Activated CD4-positive, alpha-beta T cell treated with anti-CD3 and anti-CD28 coated beads for 36 hours (primary cell): Measurements from ENCODE around the gene NUDCD3. TPM values are rescaled to one million over a fixed set of nuclear protein-coding genes. Genes with fewer than 3 reads are reported as not detected.
A peak's percentile ranks its signal among the peaks of the same experiment; 100 is the strongest.

Experiments
- ATAC-seq: fragments of 200-7000 bp; cut with Tn5 transposase; one replicate; pipeline ENCODE4 v1.10.0; 2021; ENCODE audit warnings: mild to moderate bottlenecking, moderate library complexity
- CTCF ChIA-PET: fragments of 350-600 bp; sonication (Branson Sonifier 250); formaldehyde crosslinking; loops from one replicate; lab custom pipeline; 2021; ENCODE audit warnings: antibody characterized with exemption; lab: Charles Lee
- POLR2A ChIA-PET: fragments of 350-600 bp; sonication (Branson Sonifier 250); formaldehyde crosslinking; loops from one replicate; lab custom pipeline; 2021; ENCODE audit warnings: antibody characterized with exemption, inconsistent platforms; lab: Charles Lee
- DNase-seq: peaks from one replicate; pipeline ENCODE4 v3.0.0-alpha.2; 2020
- H3K27ac Mint-ChIP-seq: one replicate; pipeline ENCODE4 v1.8.0; 2021; ENCODE audit warnings: mixed read lengths
- H3K27me3 Mint-ChIP-seq: one replicate; pipeline ENCODE4 v1.8.0; 2021; ENCODE audit warnings: mixed read lengths
- H3K36me3 Mint-ChIP-seq: one replicate; pipeline ENCODE4 v1.8.0; 2021; ENCODE audit warnings: low read depth, mixed read lengths
- H3K4me1 Mint-ChIP-seq: one replicate; pipeline ENCODE4 v1.8.0; 2021; ENCODE audit warnings: mixed read lengths
- H3K4me3 Mint-ChIP-seq: one replicate; pipeline ENCODE4 v1.8.0; 2021; ENCODE audit warnings: mild to moderate bottlenecking, moderate library complexity, mixed read lengths
- H3K9me3 Mint-ChIP-seq: one replicate; pipeline ENCODE4 v1.8.0; 2021; ENCODE audit warnings: low read depth, mixed read lengths
- intact Hi-C, 2 experiments: fragments of 100-400 bp; cut with DNase I in 1 of 2; cut with micrococcal nuclease in 1 of 2; formaldehyde crosslinking; loops; one replicate each; pipeline versions ENCODE4 v1.14.2 to v1.15.1; 2022 to 2024; cut with DNase I, micrococcal nuclease
- total RNA-seq, 2 experiments: library from RNA; stranded (reverse); gene quantifications; one replicate each; pipeline ENCODE4 v1.2.3, GENCODE V29; 2021

NUDCD3 gene
- total RNA-seq, 2 experiments from 2014 or later: 70.3 to 77.6 TPM

- POLR2A ChIA-PET: interaction anchor here (0.7 to 1.2 kb wide), 2 partner anchors 13 to 310 kb away, joined by 4 read pairs; no protein-coding TSS in a partner anchor
- CTCF ChIA-PET: no interaction called here
- DNase-seq (no peak), ATAC-seq (no peak)
- no peak overlapping the region for H3K4me3 Mint-ChIP-seq
- H3K27ac Mint-ChIP-seq: no peak overlapping the region
- intact Hi-C loops: no loop called here
- H3K36me3 Mint-ChIP-seq: peaks cover 57% of the 10 kb centered on the region
- H3K9me3 Mint-ChIP-seq: no peaks in the 10 kb centered on the region
- H3K27me3 Mint-ChIP-seq: no peaks in the 10 kb centered on the region
- peaks cover 40% of the 10 kb centered on the region for H3K4me1 Mint-ChIP-seq
These were observed 42.5 kb downstream of the NUDCD3 start for GRCh38 chr7:44447874-44448425.

GRCh38 chr7:44445986-44446671 lies 44.3 kb downstream of the NUDCD3 start:
- no peak overlapping the region for H3K27ac Mint-ChIP-seq
- intact Hi-C loops: no loop called here
- peaks cover 50% of the 10 kb centered on the region for H3K36me3 Mint-ChIP-seq
- POLR2A ChIA-PET: no interaction called here
- DNase-seq: no peak
- H3K27me3 Mint-ChIP-seq: no peaks in the 10 kb centered on the region
- no peak for ATAC-seq
- CTCF ChIA-PET: no interaction called here
- no peaks in the 10 kb centered on the region for H3K9me3 Mint-ChIP-seq
- H3K4me3 Mint-ChIP-seq: no peak overlapping the region
- H3K4me1 Mint-ChIP-seq: peaks cover 41% of the 10 kb centered on the region

GRCh38 chr7:44441079-44441478 lies 49.4 kb downstream of the NUDCD3 start:
- no peaks in the 10 kb centered on the region for H3K9me3 Mint-ChIP-seq
- no peaks in the 10 kb centered on the region for H3K27me3 Mint-ChIP-seq
- intact Hi-C loops: loop anchor here in 1 of 2 experiments (5.0 kb wide), 1 partner anchor 36 kb away; no protein-coding TSS in a partner anchor
- ChIA-PET POLR2A (no interaction called here), CTCF (interaction anchor here (0.7 kb wide), 1 partner anchor 121 kb away, joined by 3 read pairs; no protein-coding TSS in a partner anchor)
- H3K4me1 Mint-ChIP-seq: peaks cover 50% of the 10 kb centered on the region
- H3K27ac Mint-ChIP-seq: no peak overlapping the region
- peaks cover 24% of the 10 kb centered on the region for H3K36me3 Mint-ChIP-seq
- DNase-seq (no peak), ATAC-seq (no peak)
- H3K4me3 Mint-ChIP-seq: no peak overlapping the region

- no peak overlapping the region for H3K27ac Mint-ChIP-seq
- CTCF ChIA-PET: interaction anchor here (0.8 kb wide), 1 partner anchor 11 kb away, joined by 3 read pairs; no protein-coding TSS in a partner anchor
These were observed 49.8 kb downstream of the NUDCD3 start for GRCh38 chr7:44440577-44441078.

GRCh38 chr7:44439926-44440325 lies 50.5 kb downstream of the NUDCD3 start:
- intact Hi-C loops: loop anchor here in 1 of 2 experiments (5.0 kb wide), 1 partner anchor 37 kb away; no protein-coding TSS in a partner anchor
- Mint-ChIP-seq H3K9me3 (no peaks in the 10 kb centered on the region), H3K27ac (no peak overlapping the region), H3K27me3 (no peaks in the 10 kb centered on the region), H3K36me3 (peaks cover 13% of the 10 kb centered on the region), H3K4me3 (no peak overlapping the region), H3K4me1 (peaks cover 54% of the 10 kb centered on the region)
- no peak for DNase-seq
- ChIA-PET POLR2A (no interaction called here), CTCF (interaction anchor here (0.8 kb wide), 1 partner anchor 11 kb away, joined by 3 read pairs; no protein-coding TSS in a partner anchor)
- no peak for ATAC-seq

More at GRCh38 chr7:44440577-44441078, 49.8 kb downstream of the NUDCD3 start:
- intact Hi-C loops: loop anchor here in 1 of 2 experiments (5.0 kb wide), 1 partner anchor 37 kb away; no protein-coding TSS in a partner anchor
- Mint-ChIP-seq H3K36me3 (peaks cover 20% of the 10 kb centered on the region), H3K27me3 (no peaks in the 10 kb centered on the region), H3K4me3 (no peak overlapping the region), H3K9me3 (no peaks in the 10 kb centered on the region), H3K4me1 (peaks cover 53% of the 10 kb centered on the region)
- POLR2A ChIA-PET: interaction anchor here (0.5 kb wide), 1 partner anchor 21 kb away, joined by 3 read pairs; no protein-coding TSS in a partner anchor
- DNase-seq (no peak), ATAC-seq (peak; percentile 49)

GRCh38 chr7:44438816-44439215 lies 51.6 kb downstream of the NUDCD3 start:
- Mint-ChIP-seq H3K27me3 (no peaks in the 10 kb centered on the region), H3K36me3 (peaks cover 7% of the 10 kb centered on the region), H3K4me3 (no peak overlapping the region), H3K4me1 (peaks cover 60% of the 10 kb centered on the region), H3K27ac (peak overlapping the region; percentile 0), H3K9me3 (no peaks in the 10 kb centered on the region)
- intact Hi-C loops: no loop called here
- ATAC-seq: peak; percentile 37
- ChIA-PET POLR2A (no interaction called here), CTCF (no interaction called here)
- DNase-seq: no peak

- Mint-ChIP-seq H3K27ac (no peak overlapping the region), H3K4me3 (no peak overlapping the region), H3K9me3 (no peaks in the 10 kb centered on the region), H3K36me3 (peaks cover 9% of the 10 kb centered on the region), H3K27me3 (no peaks in the 10 kb centered on the region), H3K4me1 (peaks cover 56% of the 10 kb centered on the region)
- no peak for ATAC-seq
- no peak for DNase-seq
- ChIA-PET POLR2A (no interaction called here), CTCF (interaction anchor here (1.3 kb wide), 1 partner anchor 41 kb away, joined by 3 read pairs; no protein-coding TSS in a partner anchor)
- intact Hi-C loops: no loop called here
These were observed 56.3 kb downstream of the NUDCD3 start for GRCh38 chr7:44434201-44434600.

- Mint-ChIP-seq H3K9me3 (no peaks in the 10 kb centered on the region), H3K4me1 (peaks cover 51% of the 10 kb centered on the region), H3K27me3 (no peaks in the 10 kb centered on the region), H3K36me3 (peaks cover 9% of the 10 kb centered on the region), H3K27ac (no peak overlapping the region), H3K4me3 (no peak overlapping the region)
- ATAC-seq (no peak), DNase-seq (no peak)
- CTCF ChIA-PET: interaction anchor here (1.3 kb wide), 1 partner anchor 42 kb away, joined by 3 read pairs; no protein-coding TSS in a partner anchor
- intact Hi-C loops: no loop called here
- POLR2A ChIA-PET: no interaction called here
These were observed 57.0 kb downstream of the NUDCD3 start for GRCh38 chr7:44433255-44434022.

GRCh38 chr7:44432381-44432977 lies 58.0 kb downstream of the NUDCD3 start:
- POLR2A ChIA-PET: no interaction called here
- no peak overlapping the region for H3K27ac Mint-ChIP-seq
- CTCF ChIA-PET: interaction anchor here (1.2 kb wide), 1 partner anchor 102 kb away, joined by 3 read pairs; no protein-coding TSS in a partner anchor
- no peaks in the 10 kb centered on the region for H3K27me3 Mint-ChIP-seq
- intact Hi-C loops: no loop called here
- H3K36me3 Mint-ChIP-seq: peaks cover 16% of the 10 kb centered on the region
- no peak for DNase-seq
- peaks cover 57% of the 10 kb centered on the region for H3K4me1 Mint-ChIP-seq
- no peak for ATAC-seq
- no peaks in the 10 kb centered on the region for H3K9me3 Mint-ChIP-seq
- no peak overlapping the region for H3K4me3 Mint-ChIP-seq

GRCh38 chr7:44431091-44431608 lies 59.3 kb downstream of the NUDCD3 start:
- intact Hi-C loops: loop anchor here in 1 of 2 experiments (2.0 kb wide), 1 partner anchor 46 kb away; no protein-coding TSS in a partner anchor
- ATAC-seq: no peak
- no peaks in the 10 kb centered on the region for H3K27me3 Mint-ChIP-seq

More at GRCh38 chr7:44431091-44431608, 59.3 kb downstream of the NUDCD3 start:
- H3K36me3 Mint-ChIP-seq: peaks cover 24% of the 10 kb centered on the region
- H3K4me3 Mint-ChIP-seq: no peak overlapping the region
- POLR2A ChIA-PET: no interaction called here
- no peaks in the 10 kb centered on the region for H3K9me3 Mint-ChIP-seq
- H3K4me1 Mint-ChIP-seq: peaks cover 50% of the 10 kb centered on the region
- peak; percentile 47 for DNase-seq
- CTCF ChIA-PET: interaction anchor here (0.6 kb wide), 1 partner anchor 163 kb away, joined by 4 read pairs; no protein-coding TSS in a partner anchor
- H3K27ac Mint-ChIP-seq: no peak overlapping the region
